Measurements from ENCODE around the gene UBAP2L.
"Not testable (repeated sequence)": the region's sequence is repeated elsewhere in the genome, so short reads cannot be mapped to it uniquely, and the experiment has no call there.

The UBAP2L gene

DNA sequence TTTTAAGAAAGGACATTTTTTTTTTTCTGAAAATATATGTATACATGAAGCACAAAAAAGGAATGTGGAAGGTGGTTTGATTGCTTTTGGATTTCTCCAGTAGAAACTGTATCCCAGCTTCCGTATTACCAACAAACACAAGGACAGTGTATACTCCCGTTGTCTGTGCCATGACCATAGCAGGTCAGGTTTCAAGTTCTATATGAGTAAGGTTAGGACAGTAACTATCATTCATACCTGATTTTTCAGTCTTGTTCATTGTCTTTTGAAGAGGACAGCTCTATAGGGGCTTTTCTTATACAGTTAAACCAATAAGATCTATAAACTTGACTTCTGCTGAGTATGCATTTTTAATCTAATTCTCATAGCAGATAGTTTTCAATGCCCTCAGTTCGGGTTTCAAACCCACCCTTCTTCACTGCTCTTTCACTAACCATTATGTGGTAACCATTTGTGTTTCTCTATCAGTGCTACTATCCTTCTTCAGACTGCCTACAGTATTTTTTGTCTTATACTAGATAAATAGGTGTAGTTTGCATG, 19.6 kb downstream of the UBAP2L start:
- no peak for DNase-seq (ENCODE audit: low spot score)

DNA sequence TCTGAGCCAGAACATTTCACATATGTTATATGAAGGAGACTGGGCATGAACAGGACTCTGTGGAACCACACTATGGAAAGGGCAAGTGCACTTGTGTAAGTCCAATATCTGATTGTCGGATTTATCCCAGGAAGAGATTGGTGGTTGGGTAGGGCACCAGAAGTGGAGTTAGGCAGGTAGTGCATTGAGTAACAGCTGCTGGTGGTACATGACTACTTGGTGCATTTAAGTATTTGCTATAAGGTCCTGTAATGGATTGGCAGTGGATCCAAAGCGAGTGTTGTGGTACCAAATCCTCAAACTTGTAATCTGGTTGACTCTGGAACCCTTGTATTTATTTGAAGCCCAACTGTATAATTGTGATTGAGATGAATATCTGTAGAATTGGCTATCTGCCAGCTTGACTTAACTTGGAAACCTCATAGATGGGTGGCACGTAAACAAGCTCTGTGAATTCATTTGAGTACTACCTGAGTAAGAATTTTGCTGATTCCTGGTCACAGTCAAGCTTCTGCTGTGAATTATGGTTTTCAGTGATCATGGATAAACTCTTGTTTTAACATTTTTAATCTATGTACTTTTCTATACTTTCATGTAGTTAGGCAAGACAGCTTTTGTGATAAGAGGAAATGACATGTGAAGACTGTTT, 21.1 kb downstream of the UBAP2L start:
- peak; percentile 48 for DNase-seq (ENCODE audit: low spot score)

DNA sequence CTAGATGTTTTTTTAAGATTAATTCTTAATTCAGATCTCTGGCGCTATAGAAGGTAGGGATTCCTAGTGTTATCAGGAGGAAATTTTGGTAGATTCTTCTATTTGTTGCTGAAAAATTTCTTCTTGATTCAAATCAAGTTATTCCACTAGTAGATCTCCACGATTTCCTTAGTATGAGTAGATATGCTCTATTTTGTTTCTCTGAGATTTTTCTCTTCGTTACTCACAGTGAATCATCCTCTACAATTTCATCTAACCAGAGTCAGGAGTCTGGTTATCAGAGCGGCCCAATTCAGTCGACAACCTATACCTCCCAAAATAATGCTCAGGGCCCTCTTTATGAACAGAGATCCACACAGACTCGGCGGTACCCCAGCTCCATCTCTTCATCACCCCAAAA, 32.9 kb downstream of the UBAP2L start:
- DNase-seq (ENCODE audit: low spot score) = no peak

DNA sequence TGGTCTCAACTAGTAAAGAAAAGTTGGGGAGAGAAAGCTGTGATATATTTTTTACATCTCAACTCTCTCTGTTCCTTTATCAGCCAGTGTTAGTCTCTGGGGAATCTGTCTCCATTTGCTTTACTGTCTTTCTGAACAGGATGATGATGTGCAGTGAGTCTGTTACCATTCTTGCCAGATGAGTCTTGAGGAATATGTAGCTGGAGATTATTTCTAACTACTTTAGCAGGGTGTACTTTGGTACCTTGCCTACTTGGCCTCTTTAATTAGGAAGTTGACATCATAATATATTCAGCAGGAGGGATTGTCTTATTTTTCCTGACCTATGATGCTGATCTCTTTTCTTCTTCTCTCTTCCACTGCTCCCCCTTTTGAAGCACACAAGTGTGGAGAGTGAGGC, 35.9 kb downstream of the UBAP2L start:
- DNase-seq (ENCODE audit: low spot score) = no peak

DNA sequence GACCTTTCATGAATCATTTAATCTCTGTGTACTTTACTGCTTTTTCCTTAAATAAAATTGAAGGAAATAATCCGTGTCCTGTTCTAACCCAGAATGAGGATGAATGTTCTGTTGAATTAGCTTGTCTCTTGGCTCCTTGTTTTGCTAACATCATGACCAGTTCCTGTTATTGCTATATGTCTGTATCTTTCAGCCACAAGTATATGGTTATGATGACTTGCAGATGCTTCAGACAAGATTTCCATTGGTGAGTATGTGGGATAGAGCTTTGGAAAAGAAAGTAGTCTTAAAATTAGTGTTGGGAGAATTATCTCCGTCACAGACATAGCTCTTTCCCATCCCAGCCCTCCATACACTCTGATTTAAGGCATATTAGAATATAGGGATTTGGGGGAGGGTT, 38.0 kb downstream of the UBAP2L start:
- peak; percentile 28 for DNase-seq (ENCODE audit: low spot score)

GRCh38 chr1:154260127-154260526, 39.4 kb downstream of the UBAP2L start:
- DNase-seq (ENCODE audit: low spot score) = no peak

DNA sequence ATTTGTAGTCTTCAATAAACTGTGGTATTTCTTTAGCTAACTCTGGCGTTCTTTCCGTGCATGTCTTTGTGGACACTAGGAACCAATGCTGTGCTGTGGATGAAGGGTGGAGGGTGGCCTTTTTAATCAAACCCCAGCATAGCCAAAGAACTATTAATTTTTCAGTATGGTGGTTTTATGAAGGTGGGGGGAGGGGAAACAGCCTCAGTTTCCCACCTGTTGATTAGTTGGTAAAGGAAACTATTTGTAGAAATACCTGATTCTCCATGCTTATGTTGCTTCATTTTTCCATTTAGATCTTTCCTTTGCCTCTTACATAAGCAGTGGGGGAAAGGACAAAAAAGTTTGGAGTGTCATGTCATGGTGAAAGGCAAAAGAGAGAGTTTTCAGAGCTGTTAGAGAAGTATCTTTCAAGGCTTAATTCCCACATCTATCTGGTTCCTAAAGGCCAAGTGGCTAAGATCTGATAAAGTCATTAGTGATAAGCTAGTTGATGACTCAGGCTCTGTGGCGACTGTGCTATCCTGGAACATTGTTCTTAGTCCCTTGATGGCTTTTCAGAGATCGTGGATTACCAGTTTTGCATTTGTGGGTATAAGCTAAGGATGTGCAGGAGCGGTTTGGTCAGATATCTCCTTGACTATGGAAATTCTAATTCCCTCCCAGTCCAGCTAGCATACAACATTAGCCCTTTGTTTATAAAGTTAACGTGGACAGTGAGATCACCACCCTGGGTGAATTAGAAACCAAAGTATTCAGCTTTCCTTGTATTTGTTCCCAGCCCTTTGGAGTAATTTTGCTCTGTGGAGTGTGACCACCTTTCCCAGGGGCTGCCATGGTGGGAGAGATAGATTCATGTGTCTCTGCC, 42.9 kb downstream of the UBAP2L start:
- DNase-seq (ENCODE audit: low spot score) = no peak

- no peak for DNase-seq (ENCODE audit: low spot score)
Observed at GRCh38 chr1:154264454-154264853, 43.7 kb downstream of the UBAP2L start.

DNA sequence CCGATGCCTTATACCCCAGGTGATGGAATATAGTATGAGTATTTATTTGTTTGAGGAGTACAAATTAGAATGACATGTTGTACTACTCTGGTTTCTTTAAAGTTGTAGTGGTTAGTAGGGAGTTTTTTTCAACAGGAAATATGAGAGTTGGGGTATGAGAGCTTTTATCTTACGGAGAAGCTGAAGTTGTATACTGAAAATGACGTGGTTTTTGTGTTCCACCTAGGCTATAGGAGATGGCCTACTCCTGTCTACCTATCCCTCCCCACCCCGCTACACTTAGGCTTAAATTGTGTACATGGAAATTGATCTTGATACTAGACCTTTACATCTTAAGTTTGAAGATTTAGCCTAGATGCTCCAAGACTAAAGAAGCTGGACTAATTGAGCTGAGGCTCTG, 44.8 kb downstream of the UBAP2L start:
- DNase-seq (ENCODE audit: low spot score) = no peak

- DNase-seq (ENCODE audit: low spot score) = no peak
Observed at GRCh38 chr1:154270833-154271232, 50.1 kb downstream of the UBAP2L start.

GRCh38 chr1:154272217-154272998, 51.7 kb downstream of the UBAP2L start, which contains the start of gene HAX1:
HAX1 (plus strand) TSS chr1:154272629; CDS start chr1:154272724, 95 bp downstream.
- peak; percentile 93 for DNase-seq (ENCODE audit: low spot score)

- DNase-seq (ENCODE audit: low spot score) = no peak
Observed at GRCh38 chr1:154272999-154273563, 52.3 kb downstream of the UBAP2L start.

GRCh38 chr1:154276797-154277196, 56.0 kb downstream of the UBAP2L start:
- DNase-seq (ENCODE audit: low spot score) = no peak

DNA sequence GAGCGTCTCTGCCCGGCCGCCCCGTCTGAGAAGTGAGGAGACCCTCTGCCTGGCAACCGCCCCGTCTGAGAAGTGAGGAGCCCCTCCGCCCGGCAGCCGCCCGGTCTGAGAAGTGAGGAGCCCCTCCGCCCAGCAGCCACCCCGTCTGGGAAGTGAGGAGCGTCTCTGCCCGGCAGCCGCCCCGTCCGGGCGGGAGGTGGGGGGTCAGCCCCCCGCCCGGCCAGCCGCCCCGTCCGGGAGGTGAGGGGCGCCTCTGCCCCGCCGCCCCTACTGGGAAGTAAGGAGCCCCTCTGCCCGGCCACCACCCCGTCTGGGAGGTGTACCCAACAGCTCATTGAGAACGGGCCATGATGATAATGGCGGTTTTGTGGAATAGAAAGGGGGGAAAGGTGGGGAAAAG, 66.8 kb downstream of the UBAP2L start:
- not testable (repeated sequence) for DNase-seq (ENCODE audit: low spot score)

DNA sequence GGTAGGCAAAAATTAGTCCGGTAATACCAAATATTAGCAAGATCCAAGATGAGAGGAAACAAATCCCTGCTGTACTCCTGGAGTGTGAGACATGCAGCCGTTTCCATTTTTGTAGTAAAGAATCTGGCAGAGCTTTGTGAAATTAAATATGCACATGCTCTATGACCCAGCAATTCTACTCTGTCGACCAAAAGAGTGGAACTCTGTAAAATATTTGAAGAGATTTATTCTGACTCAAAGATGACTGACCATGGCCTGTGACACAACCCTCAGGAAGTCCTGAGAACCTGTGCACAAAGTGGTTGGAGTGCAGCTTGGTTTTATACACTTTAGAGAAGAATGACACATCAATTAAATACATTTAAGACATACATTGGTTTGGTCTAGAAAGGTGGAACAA, 67.9 kb downstream of the UBAP2L start:
- no peak for DNase-seq (ENCODE audit: low spot score)

DNA sequence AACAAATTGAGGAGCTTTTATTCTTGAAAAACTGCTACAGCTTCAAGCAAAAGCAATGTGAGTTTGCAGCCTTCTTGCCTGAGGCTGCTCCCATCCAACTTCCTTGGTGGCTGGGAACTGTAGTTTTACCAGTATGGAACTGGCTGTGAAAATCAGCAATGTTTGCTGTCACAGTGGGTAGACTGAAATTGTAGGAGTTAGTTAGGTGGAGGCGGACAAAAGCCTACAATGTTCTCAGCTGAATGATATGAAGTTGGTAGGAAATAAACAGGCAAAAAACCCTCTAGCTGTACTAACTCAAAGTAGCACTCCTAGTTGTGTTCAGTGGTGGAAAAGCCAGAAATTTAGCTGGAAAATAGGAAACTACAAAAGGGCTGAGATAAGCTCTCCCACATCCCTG, 70.2 kb downstream of the UBAP2L start:
- no peak for DNase-seq (ENCODE audit: low spot score)

GRCh38 chr1:154295408-154296235, 74.9 kb downstream of the UBAP2L start:
- DNase-seq (ENCODE audit: low spot score) = no peak

DNA sequence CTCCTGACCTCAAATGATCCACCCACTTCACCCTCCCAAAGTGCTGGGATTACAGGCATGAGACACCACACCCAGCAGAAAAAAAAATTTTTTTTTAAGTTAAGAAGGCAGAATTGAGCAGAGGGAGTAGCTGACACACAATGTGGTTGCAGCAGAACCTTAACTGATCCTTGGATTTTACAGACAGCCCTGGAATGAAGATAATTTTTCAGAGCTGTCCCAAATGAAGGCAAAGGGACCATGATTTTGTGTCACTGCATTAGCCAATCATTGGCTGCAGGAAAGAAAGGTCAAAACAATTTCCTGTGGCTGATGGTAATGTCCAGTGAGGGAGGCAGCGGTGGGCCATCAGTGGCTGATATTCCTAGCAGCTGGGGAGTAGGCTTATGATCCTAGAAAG, 80.8 kb downstream of the UBAP2L start:
- no peak for DNase-seq (ENCODE audit: low spot score)

GRCh38 chr1:154304664-154305337, 84.0 kb downstream of the UBAP2L start:
- DNase-seq (ENCODE audit: low spot score) = no peak

GRCh38 chr1:154306151-154306550, 85.4 kb downstream of the UBAP2L start:
- no peak for DNase-seq (ENCODE audit: low spot score)
